K562 (cell line): ENCODE data around the gene VPS41. TPM values are rescaled to one million over a fixed set of nuclear protein-coding genes. Genes with fewer than 3 reads are reported as not detected.

Source experiments
- ATAC-seq: fragments of 200-7000 bp; cut with Tn5 transposase; 3 replicates; pipeline ENCODE4 v1.9.1; 2020; ENCODE audit warnings: moderate library complexity
- BruUV-seq: library from RNA; stranded (reverse); fragments of 400-500 nt; replicated peaks from 2 replicates; lab custom pipeline; 2021; lab: Mats Ljungman, UMichigan
- CTCF ChIA-PET: fragments of 300-600 bp; formaldehyde crosslinking; extraction: SDS; loops from one replicate; lab custom pipeline; 2021; ENCODE audit warnings: low intra/inter-chr PET ratio; lab: Yijun Ruan, JAX
- POLR2A ChIA-PET: fragments of 300-600, 350-650 bp; sonication (Branson Sonifier 250); formaldehyde crosslinking; extraction: SDS; loops from one replicate; lab custom pipeline; 2021; ENCODE audit warnings: antibody characterized with exemption, inconsistent platforms; lab: Yijun Ruan, JAX
- DNase-seq, 4 experiments: peaks; one replicate each; pipeline versions ENCODE4 v3.0.0 to v3.0.0-alpha.2; 2011 to 2018; ENCODE audit warnings: low spot score in 3 of 4, mixed read lengths in 3 of 4; ENCODE audit errors: extremely low read depth in 1 of 4
- FAIRE-seq: peaks from 2 replicates; lab custom pipeline; 2011; peaks lifted over from hg19 to GRCh38; lab: Jason Lieb, UNC
- H2AFZ ChIP-seq: 2 replicates; pipeline ENCODE4 v1.6.0; 2011; ENCODE audit warnings: low read depth, low read length, control low read depth, inconsistent platforms
- H3K27ac ChIP-seq: fragments of 200-600 bp; 3 replicates; pipeline ENCODE4 v1.8.0; 2011; ENCODE audit warnings: low read depth, mild to moderate bottlenecking, control low read depth, inconsistent platforms, low read length, moderate library complexity, mixed read lengths; ENCODE audit errors: extremely low read depth
- H3K27me3 ChIP-seq, 2 experiments: fragments of 300-600 bp in 1 of 2; 2 replicates in 1 of 2; 3 replicates in 1 of 2; pipeline versions ENCODE4 v1.6.0 to v1.8.0; 2011; ENCODE audit warnings: inconsistent platforms in 2 of 2, low read length in 2 of 2, mild to moderate bottlenecking in 1 of 2, mixed read lengths in 1 of 2, moderate library complexity in 1 of 2; ENCODE audit not compliant: control insufficient read depth in 2 of 2, insufficient read depth in 2 of 2
- H3K36me3 ChIP-seq: fragments of 300-600 bp; 3 replicates; pipeline ENCODE4 v1.8.0; 2011; ENCODE audit warnings: mild to moderate bottlenecking, low read length, inconsistent platforms; ENCODE audit not compliant: control insufficient read depth, insufficient read depth
- H3K4me1 ChIP-seq, 2 experiments: fragments of 200-600 bp in 1 of 2; replicated peaks in 1 of 2; 2 replicates in 1 of 2; 3 replicates in 1 of 2; pipeline versions ENCODE4 v1.5.1 to v1.8.0; 2011; ENCODE audit warnings: inconsistent platforms in 2 of 2, low read length in 2 of 2, mild to moderate bottlenecking in 1 of 2, mixed read lengths in 1 of 2, moderate library complexity in 1 of 2; ENCODE audit not compliant: control insufficient read depth in 2 of 2, insufficient read depth in 2 of 2
- H3K4me2 ChIP-seq: 2 replicates; pipeline ENCODE4 v1.6.1; 2011; ENCODE audit warnings: low read length, control low read depth, inconsistent platforms, mixed read lengths; ENCODE audit not compliant: insufficient read depth
- H3K4me3 ChIP-seq: fragments of 200-600 bp; sonication (generic), shearing (Covaris generic); 2 replicates; pipeline ENCODE4 v1.5.1; 2016; ENCODE audit warnings: control low read depth, inconsistent platforms
- H3K79me2 ChIP-seq: fragments of 200-600 bp; 3 replicates; pipeline ENCODE4 v1.8.0; 2011; ENCODE audit warnings: low read length, inconsistent platforms; ENCODE audit not compliant: control insufficient read depth, insufficient read depth
- H3K9ac ChIP-seq, 2 experiments: 2 replicates each; pipeline versions ENCODE4 v1.6.0 to v1.6.1; 2011; ENCODE audit warnings: low read depth in 2 of 2, low read length in 2 of 2, control low read depth in 1 of 2, inconsistent platforms in 1 of 2, mild to moderate bottlenecking in 1 of 2, mixed read lengths in 1 of 2; ENCODE audit not compliant: insufficient read depth in 1 of 2
- H3K9me1 ChIP-seq: one replicate; pipeline ENCODE4 v1.6.0; 2011; ENCODE audit warnings: inconsistent platforms, mild to moderate bottlenecking, low read length, moderate library complexity; ENCODE audit not compliant: control insufficient read depth, insufficient read depth
- H3K9me3 ChIP-seq: replicated peaks from 2 replicates; pipeline ENCODE4 v1.5.1; 2011; ENCODE audit warnings: low read depth, low read length, inconsistent platforms; ENCODE audit not compliant: control insufficient read depth, insufficient read depth
- H4K20me1 ChIP-seq: replicated peaks from 2 replicates; pipeline ENCODE4 v1.6.1; 2011; ENCODE audit warnings: low read length, inconsistent platforms, mixed read lengths; ENCODE audit not compliant: control insufficient read depth, insufficient read depth
- BRD4 ChIP-seq: fragments of 200-600 bp; sonication (generic); IDR thresholded peaks from 2 replicates; pipeline ENCODE4 v1.6.1; 2017; ENCODE audit warnings: inconsistent platforms
- DIDO1 ChIP-seq: fragments of 450-650 bp; IDR thresholded peaks from 2 replicates; pipeline ENCODE4 v1.6.1; 2016; ENCODE audit warnings: low read depth, missing biosample characterization, missing genetic modification characterization
- DNMT1 ChIP-seq: fragments of 450-650 bp; IDR thresholded peaks from 2 replicates; pipeline ENCODE4 v1.6.1; 2016; ENCODE audit warnings: antibody characterized with exemption, mild to moderate bottlenecking
- HDAC3 ChIP-seq: fragments of 450-650 bp; IDR thresholded peaks from 2 replicates; pipeline ENCODE4 v1.6.1; 2018; ENCODE audit warnings: borderline replicate concordance, mild to moderate bottlenecking, moderate library complexity; ENCODE audit not compliant: partially characterized antibody
- NFE2 ChIP-seq: IDR thresholded peaks from 2 replicates; pipeline ENCODE4 v1.6.1; 2014; ENCODE audit warnings: antibody characterized with exemption, low read depth
- NFXL1 ChIP-seq: fragments of 450-650 bp; formaldehyde crosslinking; IDR thresholded peaks from 2 replicates; pipeline ENCODE4 v1.4.0; 2021; ENCODE audit warnings: mild to moderate bottlenecking
- PCBP2 ChIP-seq: fragments of 200-400 bp; formaldehyde crosslinking; IDR thresholded peaks from 2 replicates; pipeline ENCODE4 v1.6.1; 2018; ENCODE audit warnings: low read length, low read depth, mild to moderate bottlenecking, moderate library complexity; ENCODE audit not compliant: poor library complexity, severe bottlenecking
- PHB ChIP-seq: fragments of 250-450 bp; sonication (Bioruptor Pico); IDR thresholded peaks from 2 replicates; pipeline ENCODE4 v1.5.0; 2021
- PHTF2 ChIP-seq: fragments of 250-450 bp; sonication (Bioruptor Pico); IDR thresholded peaks from 2 replicates; pipeline ENCODE4 v1.5.0; 2021; ENCODE audit warnings: mild to moderate bottlenecking
- POLR2AphosphoS2 ChIP-seq: IDR thresholded peaks from 2 replicates; pipeline ENCODE4 v1.6.1; 2012; ENCODE audit warnings: low read length, improper control_type of control experiment
- SMARCA5 ChIP-seq: fragments of 450-650 bp; IDR thresholded peaks from 2 replicates; pipeline ENCODE4 v1.6.1; 2016
- SMARCB1 ChIP-seq: IDR thresholded peaks from 2 replicates; pipeline ENCODE4 v1.6.1; 2011; ENCODE audit warnings: improper control_type of control experiment, low read depth; ENCODE audit not compliant: insufficient read length
- SMC3 ChIP-seq: conservative IDR thresholded peaks from 2 replicates; pipeline ENCODE4 v1.6.1; 2011; ENCODE audit warnings: low read depth, low read length, improper control_type of control experiment; ENCODE audit not compliant: insufficient read depth
- ZNF785 ChIP-seq: fragments of 250-450 bp; sonication (Bioruptor Pico); IDR thresholded peaks from 2 replicates; pipeline ENCODE4 v1.4.0; 2020; ENCODE audit warnings: mild to moderate bottlenecking
- WGBS: fragments of 100-300 bp; shearing (Covaris generic); methylation state at CpG from one replicate; pipeline ENCODE4 v1.1.6; 2016; ENCODE audit warnings: low coverage, mixed read lengths; ENCODE audit not compliant: insufficient coverage; ENCODE audit errors: missing lambda C conversion rate; 5-methylcytosine and 5-hydroxymethylcytosine counted together
- in situ Hi-C: fragments of 300-500 bp; cut with MboI; formaldehyde crosslinking; loops from 4 replicates; pipeline ENCODE4 v1.15.0; 2018; ENCODE audit warnings: inconsistent platforms, mixed read lengths
- intact Hi-C: fragments of 100-400 bp; cut with micrococcal nuclease; formaldehyde crosslinking; loops from 2 replicates; pipeline ENCODE4 v1.14.2; 2022
- polyA plus RNA-seq, 8 experiments: library from polyadenylated mRNA; depleted of rRNA in 4 of 8; stranded (reverse) in 5 of 8; unstranded in 3 of 8; fragments of >200 nt; fragmentation: Nextera tagmentation in 2 of 8; fragmentation: Illumina TruSeq in 1 of 8; extraction: Ambion mirVana in 2 of 8; extraction: Trizol in 1 of 8; gene quantifications; 2 replicates each; pipeline versions ENCODE4 v1.2.1 to v1.2.3, GENCODE V29; 2011 to 2014; ENCODE audit warnings: inconsistent platforms in 1 of 8, missing spikeins in 1 of 8
- total RNA-seq, 7 experiments: library from RNA; depleted of rRNA in 6 of 7; stranded (reverse); fragments of >200 nt in 6 of 7; fragmentation: Illumina TruSeq in 2 of 7; extraction: Trizol in 2 of 7; gene quantifications; 2 replicates each; pipeline versions ENCODE4 v1.2.1 to v1.2.3, GENCODE V29; 2011 to 2021; ENCODE audit warnings: low replicate concordance in 1 of 7
- TF ChIP-seq, protein P1 (sequence below): sonication (generic); formaldehyde crosslinking; IDR thresholded peaks from 2 replicates; pipeline ENCODE4 v1.8.1; 2023; ENCODE audit warnings: mild to moderate bottlenecking, missing genetic modification reagents
- TF ChIP-seq, protein P2 (sequence below): fragments of 450-650 bp; formaldehyde crosslinking; IDR thresholded peaks from 2 replicates; pipeline ENCODE4 v1.4.0; 2020; ENCODE audit warnings: mild to moderate bottlenecking, moderate library complexity
- TF ChIP-seq, protein P3 (sequence below): fragments of 250-450 bp; sonication (Bioruptor Pico); IDR thresholded peaks from 2 replicates; pipeline ENCODE4 v1.8.0; 2022; ENCODE audit warnings: inconsistent platforms, mild to moderate bottlenecking, moderate library complexity, borderline replicate concordance
- TF ChIP-seq, protein P4 (sequence below): fragments of 450-650 bp; IDR thresholded peaks from 2 replicates; pipeline ENCODE4 v1.6.1; 2017; ENCODE audit warnings: antibody characterized with exemption

The VPS41 gene
- total and polyA plus RNA-seq, 9 of the 15 experiments (the other 6 are each of a cell fraction or from before 2014, with no cell fraction given), result 17.7 to 46.8 (median 32.1) TPM

DNA sequence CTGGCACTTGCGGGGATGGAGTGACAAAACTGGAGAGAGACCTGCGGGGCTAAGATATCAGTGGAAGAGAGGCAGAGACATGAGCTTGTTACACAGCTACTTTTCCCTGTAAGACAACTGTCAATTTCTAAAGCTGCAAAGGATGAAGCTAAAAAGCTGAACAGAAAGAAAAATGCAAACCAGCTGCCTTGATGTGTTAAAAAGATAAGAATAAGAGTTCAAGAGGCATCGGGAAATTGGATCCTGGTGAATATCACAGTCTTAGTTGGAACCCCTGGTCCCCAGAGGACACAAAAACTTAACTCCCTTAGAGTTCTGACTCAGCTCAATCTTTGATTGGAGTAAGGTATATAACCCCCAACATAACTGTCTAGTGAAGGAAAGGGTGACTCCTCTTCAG is 38.8 kb downstream of the VPS41 start:
- BruUV-seq, result no TSS peak
- Histone ChIP-seq H2AFZ (no peak overlapping the region), H3K27ac (no peak overlapping the region), H3K79me2 (no peaks in the 10 kb centered on the region), H3K9me3 (no peaks in the 10 kb centered on the region), H4K20me1 (0 out of 2 replicates have a peak, but pooled peaks cover 4% of the 10 kb centered on the region), H3K4me3 (no peak overlapping the region), H3K4me1 (no peaks in the 10 kb centered on the region; a peak in 1 of 5 replicates), H3K4me2 (no peak overlapping the region), H3K9ac (no peak overlapping the region), H3K9me1 (no peaks in the 10 kb centered on the region), H3K36me3 (peaks cover 14% of the 10 kb centered on the region; the same call in 2 of the 3 replicates), H3K27me3 (no peaks in the 10 kb centered on the region)
- DNase-seq, result no peak
- in situ Hi-C loops (no loop called here), intact Hi-C loops (no loop called here)
- no peak for ATAC-seq
- no peak for FAIRE-seq
- 32% methylated on average over 3 of the region's 3 CpGs for WGBS
- CTCF ChIA-PET, result no interaction called here
- POLR2A ChIA-PET, result interaction anchor here (0.8 to 0.9 kb wide), 3 partner anchors 10 to 144 kb away, joined by 3 to 4 read pairs (median 3); no protein-coding TSS in a partner anchor
- no peak for TF ChIP-seq ZNF785
- no peak for TF ChIP-seq DIDO1 (tag)
- TF ChIP-seq NFXL1 (CRISPR knock-in tag), result no peak
- no peak for TF ChIP-seq SMARCB1
- TF ChIP-seq PHB (CRISPR knock-in tag), result no peak
- TF ChIP-seq BRD4, result no peak
- no peak for TF ChIP-seq POLR2AphosphoS2
- TF ChIP-seq, protein P1, sequence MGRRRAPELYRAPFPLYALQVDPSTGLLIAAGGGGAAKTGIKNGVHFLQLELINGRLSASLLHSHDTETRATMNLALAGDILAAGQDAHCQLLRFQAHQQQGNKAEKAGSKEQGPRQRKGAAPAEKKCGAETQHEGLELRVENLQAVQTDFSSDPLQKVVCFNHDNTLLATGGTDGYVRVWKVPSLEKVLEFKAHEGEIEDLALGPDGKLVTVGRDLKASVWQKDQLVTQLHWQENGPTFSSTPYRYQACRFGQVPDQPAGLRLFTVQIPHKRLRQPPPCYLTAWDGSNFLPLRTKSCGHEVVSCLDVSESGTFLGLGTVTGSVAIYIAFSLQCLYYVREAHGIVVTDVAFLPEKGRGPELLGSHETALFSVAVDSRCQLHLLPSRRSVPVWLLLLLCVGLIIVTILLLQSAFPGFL (CRISPR knock-in tag), result no peak
- TF ChIP-seq, protein P2, sequence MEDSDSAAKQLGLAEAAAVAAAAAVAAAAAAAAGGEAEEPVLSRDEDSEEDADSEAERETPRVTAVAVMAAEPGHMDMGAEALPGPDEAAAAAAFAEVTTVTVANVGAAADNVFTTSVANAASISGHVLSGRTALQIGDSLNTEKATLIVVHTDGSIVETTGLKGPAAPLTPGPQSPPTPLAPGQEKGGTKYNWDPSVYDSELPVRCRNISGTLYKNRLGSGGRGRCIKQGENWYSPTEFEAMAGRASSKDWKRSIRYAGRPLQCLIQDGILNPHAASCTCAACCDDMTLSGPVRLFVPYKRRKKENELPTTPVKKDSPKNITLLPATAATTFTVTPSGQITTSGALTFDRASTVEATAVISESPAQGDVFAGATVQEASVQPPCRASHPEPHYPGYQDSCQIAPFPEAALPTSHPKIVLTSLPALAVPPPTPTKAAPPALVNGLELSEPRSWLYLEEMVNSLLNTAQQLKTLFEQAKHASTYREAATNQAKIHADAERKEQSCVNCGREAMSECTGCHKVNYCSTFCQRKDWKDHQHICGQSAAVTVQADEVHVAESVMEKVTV (CRISPR knock-in tag), result no peak
- TF ChIP-seq, protein P3, sequence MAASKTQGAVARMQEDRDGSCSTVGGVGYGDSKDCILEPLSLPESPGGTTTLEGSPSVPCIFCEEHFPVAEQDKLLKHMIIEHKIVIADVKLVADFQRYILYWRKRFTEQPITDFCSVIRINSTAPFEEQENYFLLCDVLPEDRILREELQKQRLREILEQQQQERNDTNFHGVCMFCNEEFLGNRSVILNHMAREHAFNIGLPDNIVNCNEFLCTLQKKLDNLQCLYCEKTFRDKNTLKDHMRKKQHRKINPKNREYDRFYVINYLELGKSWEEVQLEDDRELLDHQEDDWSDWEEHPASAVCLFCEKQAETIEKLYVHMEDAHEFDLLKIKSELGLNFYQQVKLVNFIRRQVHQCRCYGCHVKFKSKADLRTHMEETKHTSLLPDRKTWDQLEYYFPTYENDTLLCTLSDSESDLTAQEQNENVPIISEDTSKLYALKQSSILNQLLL (CRISPR knock-in tag), result no peak
- no peak for TF ChIP-seq SMC3
- TF ChIP-seq PHTF2, result no peak
- TF ChIP-seq HDAC3, result no peak
- no peak for TF ChIP-seq PCBP2
- TF ChIP-seq DNMT1, result no peak
- no peak for TF ChIP-seq NFE2
- TF ChIP-seq, protein P4, sequence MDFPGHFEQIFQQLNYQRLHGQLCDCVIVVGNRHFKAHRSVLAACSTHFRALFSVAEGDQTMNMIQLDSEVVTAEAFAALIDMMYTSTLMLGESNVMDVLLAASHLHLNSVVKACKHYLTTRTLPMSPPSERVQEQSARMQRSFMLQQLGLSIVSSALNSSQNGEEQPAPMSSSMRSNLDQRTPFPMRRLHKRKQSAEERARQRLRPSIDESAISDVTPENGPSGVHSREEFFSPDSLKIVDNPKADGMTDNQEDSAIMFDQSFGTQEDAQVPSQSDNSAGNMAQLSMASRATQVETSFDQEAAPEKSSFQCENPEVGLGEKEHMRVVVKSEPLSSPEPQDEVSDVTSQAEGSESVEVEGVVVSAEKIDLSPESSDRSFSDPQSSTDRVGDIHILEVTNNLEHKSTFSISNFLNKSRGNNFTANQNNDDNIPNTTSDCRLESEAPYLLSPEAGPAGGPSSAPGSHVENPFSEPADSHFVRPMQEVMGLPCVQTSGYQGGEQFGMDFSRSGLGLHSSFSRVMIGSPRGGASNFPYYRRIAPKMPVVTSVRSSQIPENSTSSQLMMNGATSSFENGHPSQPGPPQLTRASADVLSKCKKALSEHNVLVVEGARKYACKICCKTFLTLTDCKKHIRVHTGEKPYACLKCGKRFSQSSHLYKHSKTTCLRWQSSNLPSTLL, result no peak
- no peak for TF ChIP-seq SMARCA5
